Gastrocnemius medialis (tissue), 4 donors: ENCODE data around the gene PASD1.

Experiments used
- POLR2A ChIP-seq, 2 donors: fragments of 450-650 bp; IDR thresholded peaks; one replicate each; pipeline ENCODE4 v1.6.1; 2017; ENCODE audit warnings: antibody characterized with exemption in 2 of 2, mild to moderate bottlenecking in 2 of 2, moderate library complexity in 2 of 2
- TF ChIP-seq, protein P1 (sequence below), 5 experiments: fragments of 450-650 bp in 3 of 5; fragments of 200-600 bp in 2 of 5; sonication (generic) in 2 of 5; IDR thresholded peaks in 4 of 5; conservative IDR thresholded peaks in 1 of 5; 1 replicate in 4 of 5; 2 replicates in 1 of 5; pipeline ENCODE4 v1.5.1; 2016 to 2019; ENCODE audit warnings: antibody characterized with exemption in 5 of 5, mild to moderate bottlenecking in 3 of 5, moderate library complexity in 3 of 5

DNA sequence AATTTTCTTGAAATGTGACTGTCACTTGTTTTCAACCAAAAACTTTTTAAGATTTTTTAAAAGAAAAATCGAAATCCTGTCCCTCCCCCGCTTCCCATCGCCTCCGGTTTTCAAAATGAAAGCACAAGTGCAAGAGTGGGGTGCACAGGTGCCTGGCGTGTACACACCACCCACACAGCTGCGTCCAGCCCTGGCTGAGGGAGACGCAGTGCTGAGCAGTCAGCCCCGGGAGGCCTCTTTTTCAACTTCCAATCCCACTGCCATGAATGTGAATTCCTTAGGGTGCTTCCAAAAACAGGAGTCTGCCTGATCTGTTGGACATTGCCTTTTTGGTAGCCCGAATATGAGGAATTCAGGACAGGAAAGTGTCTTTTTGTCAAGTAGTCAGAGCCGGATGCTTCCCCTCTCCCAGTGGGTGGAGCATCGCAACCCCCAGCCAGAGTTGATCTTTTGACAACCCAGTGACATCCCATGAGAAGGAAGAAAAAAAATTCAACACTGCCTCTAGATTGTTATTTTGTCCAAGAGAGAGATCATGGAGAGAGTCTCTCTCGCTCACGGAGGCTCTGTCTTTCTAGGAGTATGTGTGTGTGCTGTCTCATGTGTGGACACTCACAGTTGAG lies 140.7 kb downstream of the PASD1 start:
- TF ChIP-seq, protein P1, sequence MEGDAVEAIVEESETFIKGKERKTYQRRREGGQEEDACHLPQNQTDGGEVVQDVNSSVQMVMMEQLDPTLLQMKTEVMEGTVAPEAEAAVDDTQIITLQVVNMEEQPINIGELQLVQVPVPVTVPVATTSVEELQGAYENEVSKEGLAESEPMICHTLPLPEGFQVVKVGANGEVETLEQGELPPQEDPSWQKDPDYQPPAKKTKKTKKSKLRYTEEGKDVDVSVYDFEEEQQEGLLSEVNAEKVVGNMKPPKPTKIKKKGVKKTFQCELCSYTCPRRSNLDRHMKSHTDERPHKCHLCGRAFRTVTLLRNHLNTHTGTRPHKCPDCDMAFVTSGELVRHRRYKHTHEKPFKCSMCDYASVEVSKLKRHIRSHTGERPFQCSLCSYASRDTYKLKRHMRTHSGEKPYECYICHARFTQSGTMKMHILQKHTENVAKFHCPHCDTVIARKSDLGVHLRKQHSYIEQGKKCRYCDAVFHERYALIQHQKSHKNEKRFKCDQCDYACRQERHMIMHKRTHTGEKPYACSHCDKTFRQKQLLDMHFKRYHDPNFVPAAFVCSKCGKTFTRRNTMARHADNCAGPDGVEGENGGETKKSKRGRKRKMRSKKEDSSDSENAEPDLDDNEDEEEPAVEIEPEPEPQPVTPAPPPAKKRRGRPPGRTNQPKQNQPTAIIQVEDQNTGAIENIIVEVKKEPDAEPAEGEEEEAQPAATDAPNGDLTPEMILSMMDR (IDR thresholded peaks at IDR 0.05 in 4 of 5, conservative IDR thresholded peaks at IDR 0.05 in 1 of 5) = no peak
- TF ChIP-seq POLR2A (IDR thresholded peaks at IDR 0.05) = no peak
